IPS-15b (cell line): ENCODE data around the gene ZNF835.

Source experiments
- H3K27me3 ChIP-seq: one replicate; pipeline ENCODE4 v1.6.1; 2013; ENCODE audit warnings: low read length; ENCODE audit not compliant: control insufficient read depth, insufficient read depth
- H3K36me3 ChIP-seq: one replicate; pipeline ENCODE4 v1.6.1; 2013; ENCODE audit warnings: low read length; ENCODE audit not compliant: control insufficient read depth, insufficient read depth
- H3K4me1 ChIP-seq: one replicate; pipeline ENCODE4 v1.6.1; 2013; ENCODE audit warnings: mild to moderate bottlenecking, low read length; ENCODE audit not compliant: control insufficient read depth, insufficient read depth
- H3K4me3 ChIP-seq: one replicate; pipeline ENCODE4 v1.5.1; 2013; ENCODE audit warnings: low read depth, low read length
- H3K9ac ChIP-seq: one replicate; pipeline ENCODE4 v1.6.1; 2013; ENCODE audit warnings: low read depth, mild to moderate bottlenecking, low read length
- H3K9me3 ChIP-seq: one replicate; pipeline ENCODE4 v1.6.1; 2013; ENCODE audit warnings: mild to moderate bottlenecking, low read length; ENCODE audit not compliant: control insufficient read depth, insufficient read depth

The ZNF835 gene

GRCh38 chr19:56671613-56671994 lies at the start of gene ZNF835:
Gene ZNF835, minus strand, starts transcription at chr19:56671757. Its CDS starts 6,559 bp downstream, at chr19:56665198.
- no peaks in the 10 kb centered on the region for H3K27me3 ChIP-seq
- no peak within 1 kb of the TSS for H3K9ac ChIP-seq
- no peaks in the 10 kb centered on the region for H3K4me1 ChIP-seq
- H3K4me3 ChIP-seq = no peak within 1 kb of the TSS
- peaks cover 46% of the 10 kb centered on the region for H3K9me3 ChIP-seq
- no peaks in the 10 kb centered on the region for H3K36me3 ChIP-seq

- Histone ChIP-seq H3K4me1 (no peaks in the 10 kb centered on the region), H3K9ac (no peak overlapping the region), H3K4me3 (no peak overlapping the region), H3K36me3 (no peaks in the 10 kb centered on the region), H3K9me3 (peaks cover 18% of the 10 kb centered on the region), H3K27me3 (no peaks in the 10 kb centered on the region)
Observed at GRCh38 chr19:56720281-56720680, 48.7 kb upstream of the ZNF835 start.

GRCh38 chr19:56718231-56718630 lies 46.7 kb upstream of the ZNF835 start:
- H3K4me1 ChIP-seq = no peaks in the 10 kb centered on the region
- H3K9ac ChIP-seq = no peak overlapping the region
- H3K36me3 ChIP-seq = no peaks in the 10 kb centered on the region
- H3K4me3 ChIP-seq = no peak overlapping the region
- peaks cover 10% of the 10 kb centered on the region for H3K9me3 ChIP-seq
- no peaks in the 10 kb centered on the region for H3K27me3 ChIP-seq

- peaks cover 17% of the 10 kb centered on the region for H3K9me3 ChIP-seq
- no peak overlapping the region for H3K9ac ChIP-seq
- no peaks in the 10 kb centered on the region for H3K4me1 ChIP-seq
- no peaks in the 10 kb centered on the region for H3K36me3 ChIP-seq
- H3K4me3 ChIP-seq = no peak overlapping the region
- H3K27me3 ChIP-seq = no peaks in the 10 kb centered on the region
Observed at GRCh38 chr19:56712611-56713276, 41.2 kb upstream of the ZNF835 start.

- H3K4me1 ChIP-seq = no peaks in the 10 kb centered on the region
- H3K9me3 ChIP-seq = peaks cover 21% of the 10 kb centered on the region
- H3K9ac ChIP-seq = no peak overlapping the region
- no peak overlapping the region for H3K4me3 ChIP-seq
- no peaks in the 10 kb centered on the region for H3K27me3 ChIP-seq
- H3K36me3 ChIP-seq = no peaks in the 10 kb centered on the region
Observed at GRCh38 chr19:56710437-56710836, 38.9 kb upstream of the ZNF835 start.

GRCh38 chr19:56707821-56708220 lies 36.3 kb upstream of the ZNF835 start:
- Histone ChIP-seq H3K9ac (no peak overlapping the region), H3K27me3 (no peaks in the 10 kb centered on the region), H3K4me3 (no peak overlapping the region), H3K9me3 (peaks cover 17% of the 10 kb centered on the region), H3K36me3 (no peaks in the 10 kb centered on the region), H3K4me1 (no peaks in the 10 kb centered on the region)

GRCh38 chr19:56705939-56706338 lies 34.4 kb upstream of the ZNF835 start:
- no peak overlapping the region for H3K4me3 ChIP-seq
- H3K9me3 ChIP-seq = peaks cover 7% of the 10 kb centered on the region
- no peaks in the 10 kb centered on the region for H3K36me3 ChIP-seq
- no peak overlapping the region for H3K9ac ChIP-seq
- H3K4me1 ChIP-seq = no peaks in the 10 kb centered on the region
- H3K27me3 ChIP-seq = no peaks in the 10 kb centered on the region

- H3K36me3 ChIP-seq = no peaks in the 10 kb centered on the region
- H3K27me3 ChIP-seq = no peaks in the 10 kb centered on the region
- H3K4me3 ChIP-seq = no peak overlapping the region
- no peaks in the 10 kb centered on the region for H3K4me1 ChIP-seq
- peaks cover 8% of the 10 kb centered on the region for H3K9me3 ChIP-seq
- H3K9ac ChIP-seq = no peak overlapping the region
Observed at GRCh38 chr19:56701895-56702294, 30.3 kb upstream of the ZNF835 start.

- Histone ChIP-seq H3K36me3 (no peaks in the 10 kb centered on the region), H3K27me3 (no peaks in the 10 kb centered on the region), H3K9me3 (peaks cover 14% of the 10 kb centered on the region), H3K9ac (no peak overlapping the region), H3K4me3 (no peak overlapping the region), H3K4me1 (no peaks in the 10 kb centered on the region)
Observed at GRCh38 chr19:56699552-56699951, 28.0 kb upstream of the ZNF835 start.

GRCh38 chr19:56692206-56692895 lies 20.8 kb upstream of the ZNF835 start:
- Histone ChIP-seq H3K9ac (no peak overlapping the region), H3K9me3 (peaks cover 33% of the 10 kb centered on the region), H3K4me3 (no peak overlapping the region), H3K4me1 (no peaks in the 10 kb centered on the region), H3K36me3 (no peaks in the 10 kb centered on the region), H3K27me3 (no peaks in the 10 kb centered on the region)

GRCh38 chr19:56690670-56691069 lies 19.1 kb upstream of the ZNF835 start:
- H3K27me3 ChIP-seq = no peaks in the 10 kb centered on the region
- peaks cover 39% of the 10 kb centered on the region for H3K9me3 ChIP-seq
- H3K36me3 ChIP-seq = no peaks in the 10 kb centered on the region
- no peak overlapping the region for H3K9ac ChIP-seq
- no peaks in the 10 kb centered on the region for H3K4me1 ChIP-seq
- no peak overlapping the region for H3K4me3 ChIP-seq

GRCh38 chr19:56689198-56689597 lies 17.6 kb upstream of the ZNF835 start:
- no peak overlapping the region for H3K9ac ChIP-seq
- H3K9me3 ChIP-seq = peaks cover 39% of the 10 kb centered on the region
- H3K27me3 ChIP-seq = no peaks in the 10 kb centered on the region
- H3K36me3 ChIP-seq = no peaks in the 10 kb centered on the region
- no peaks in the 10 kb centered on the region for H3K4me1 ChIP-seq
- no peak overlapping the region for H3K4me3 ChIP-seq
